HepG2 (cell line): Measurements from ENCODE around the gene MED25. TPM values are rescaled to one million over a fixed set of nuclear protein-coding genes. Genes with fewer than 3 reads are reported as not detected.

ENCODE experiments used
- CBX5 ChIP-seq: sonication (generic); formaldehyde crosslinking; IDR thresholded peaks from 2 replicates; pipeline ENCODE4 v1.4.0; 2020; ENCODE audit warnings: missing genetic modification reagents, borderline replicate concordance
- GLI4 ChIP-seq: sonication (generic); formaldehyde crosslinking; IDR thresholded peaks from 2 replicates; pipeline ENCODE4 v1.5.1; 2020; ENCODE audit warnings: missing genetic modification reagents, mild to moderate bottlenecking, moderate library complexity, borderline replicate concordance
- GTF3A ChIP-seq: sonication (generic); formaldehyde crosslinking; conservative IDR thresholded peaks from 2 replicates; pipeline ENCODE4 v1.4.0; 2020; ENCODE audit warnings: mild to moderate bottlenecking, missing genetic modification reagents
- HDAC1 ChIP-seq: sonication (generic); formaldehyde crosslinking; IDR thresholded peaks from 2 replicates; pipeline ENCODE4 v1.5.1; 2020; ENCODE audit warnings: mild to moderate bottlenecking, missing genetic modification reagents
- HMG20A ChIP-seq: IDR thresholded peaks from 2 replicates; pipeline ENCODE4 v1.6.1; 2016; ENCODE audit warnings: borderline replicate concordance
- HNRNPH1 ChIP-seq: fragments of 200-400 bp; formaldehyde crosslinking; optimal IDR thresholded peaks from 2 replicates; pipeline ENCODE3; 2017; ENCODE audit warnings: mild to moderate bottlenecking, low read depth, low read length
- KLF15 ChIP-seq: sonication (generic); formaldehyde crosslinking; IDR thresholded peaks from 2 replicates; pipeline ENCODE4 v1.8.1; 2023; ENCODE audit warnings: borderline replicate concordance, mild to moderate bottlenecking, inconsistent platforms, missing genetic modification reagents, mixed read lengths
- MAFK ChIP-seq, 2 experiments: IDR thresholded peaks in 1 of 2; conservative IDR thresholded peaks in 1 of 2; 2 replicates each; pipeline ENCODE4 v1.6.1; 2011; ENCODE audit warnings: improper control_type of control experiment in 2 of 2, low read length in 2 of 2
- NPAS2 ChIP-seq: sonication (generic); formaldehyde crosslinking; IDR thresholded peaks from 2 replicates; pipeline ENCODE4 v1.8.0; 2022; ENCODE audit warnings: mild to moderate bottlenecking, missing genetic modification reagents, borderline replicate concordance
- NR2C2 ChIP-seq: sonication (generic); formaldehyde crosslinking; IDR thresholded peaks from 2 replicates; pipeline ENCODE4 v1.4.0; 2020; ENCODE audit warnings: missing genetic modification reagents, mild to moderate bottlenecking, moderate library complexity, borderline replicate concordance
- TCF7L2 ChIP-seq: IDR thresholded peaks from 2 replicates; pipeline ENCODE4 v1.6.1; 2011; ENCODE audit warnings: mild to moderate bottlenecking, low read depth, low read length, moderate library complexity
- YEATS4 ChIP-seq: sonication (generic); formaldehyde crosslinking; IDR thresholded peaks from 2 replicates; pipeline ENCODE4 v1.4.0; 2020; ENCODE audit warnings: missing genetic modification reagents, borderline replicate concordance
- ZFP82 ChIP-seq: sonication (generic); formaldehyde crosslinking; IDR thresholded peaks from 2 replicates; pipeline ENCODE4 v1.5.1; 2020; ENCODE audit warnings: mild to moderate bottlenecking, missing genetic modification reagents, borderline replicate concordance
- ZNF276 ChIP-seq: sonication (generic); formaldehyde crosslinking; IDR thresholded peaks from 2 replicates; pipeline ENCODE4 v1.4.0; 2020; ENCODE audit warnings: mild to moderate bottlenecking, low read depth, missing genetic modification reagents
- ZNF331 ChIP-seq: sonication (generic); formaldehyde crosslinking; IDR thresholded peaks from 2 replicates; pipeline ENCODE4 v1.4.0; 2020; ENCODE audit warnings: missing genetic modification reagents
- ZNF510 ChIP-seq: sonication (generic); formaldehyde crosslinking; IDR thresholded peaks from 2 replicates; pipeline ENCODE4 v1.4.0; 2020; ENCODE audit warnings: low read depth, mild to moderate bottlenecking, missing genetic modification reagents
- ZNF546 ChIP-seq: sonication (generic); formaldehyde crosslinking; conservative IDR thresholded peaks from 2 replicates; pipeline ENCODE4 v1.8.1; 2023; ENCODE audit warnings: mild to moderate bottlenecking, missing genetic modification reagents
- ZSCAN30 ChIP-seq: sonication (generic); formaldehyde crosslinking; IDR thresholded peaks from 2 replicates; pipeline ENCODE4 v1.5.0; 2020; ENCODE audit warnings: mild to moderate bottlenecking, missing genetic modification reagents
- ZZZ3 ChIP-seq: sonication (generic); formaldehyde crosslinking; IDR thresholded peaks from 2 replicates; pipeline ENCODE4 v1.4.0; 2020; ENCODE audit warnings: missing genetic modification reagents, mild to moderate bottlenecking, borderline replicate concordance
- polyA plus RNA-seq, 8 experiments: library from polyadenylated mRNA; depleted of rRNA in 3 of 8; stranded (reverse) in 7 of 8; unstranded in 1 of 8; fragments of >200 nt; fragmentation: Illumina TruSeq in 4 of 8; extraction: Trizol in 4 of 8; gene quantifications; 2 replicates each; pipeline versions ENCODE4 v1.2.1 to v1.2.3, GENCODE V29; 2011 to 2016; ENCODE audit warnings: low read depth in 4 of 8, missing spikeins in 1 of 8, mixed read lengths in 1 of 8; ENCODE audit not compliant: insufficient read depth in 1 of 8
- total RNA-seq, 5 experiments: library from RNA; depleted of rRNA; stranded (reverse); fragments of >200 nt; fragmentation: Illumina TruSeq; extraction: Trizol; gene quantifications; 2 replicates each; pipeline ENCODE4 v1.2.3, GENCODE V29; 2016; ENCODE audit warnings: low read depth in 1 of 5
- TF ChIP-seq, protein P1 (sequence below): sonication (generic); formaldehyde crosslinking; IDR thresholded peaks from 2 replicates; pipeline ENCODE4 v1.4.0; 2020; ENCODE audit warnings: missing genetic modification reagents
- TF ChIP-seq, protein P2 (sequence below): sonication (generic); formaldehyde crosslinking; IDR thresholded peaks from 2 replicates; pipeline ENCODE4 v1.5.1; 2020; ENCODE audit warnings: missing genetic modification reagents, mild to moderate bottlenecking, borderline replicate concordance
- TF ChIP-seq, protein P3 (sequence below): sonication (generic); formaldehyde crosslinking; IDR thresholded peaks from 2 replicates; pipeline ENCODE4 v1.5.1; 2020; ENCODE audit warnings: mild to moderate bottlenecking, missing genetic modification reagents, borderline replicate concordance

MED25 gene
- total and polyA plus RNA-seq, 2 of the 13 experiments (the other 11 are each of a cell fraction or from before 2014, with no cell fraction given): 11.1 to 15.1 TPM

GRCh38 chr19:49869484-49870308 is 51.6 kb downstream of the MED25 start (continued):
- TF ChIP-seq NPAS2 (CRISPR knock-in tag) (no peak), TCF7L2 (no peak), CBX5 (0 out of 2 replicates have a peak, but pooled peaks have one; percentile 24), NR2C2 (CRISPR knock-in tag) (peak; percentile 27; the same call in 1 of the 2 replicates), ZNF331 (CRISPR knock-in tag) (no peak), ZSCAN30 (CRISPR knock-in tag) (no peak), YEATS4 (CRISPR knock-in tag) (peak; percentile 62; the same call in 1 of the 2 replicates), GTF3A (CRISPR knock-in tag) (no peak), MAFK (conservative IDR thresholded peaks at IDR 0.05 in 1 of 2, IDR thresholded peaks at IDR 0.05 in 1 of 2; ENCODE audit: low read length in 2 of 2) (no peak), ZFP82 (CRISPR knock-in tag) (0 out of 2 replicates have a peak, but pooled peaks have one; percentile 41), KLF15 (CRISPR knock-in tag) (peak; percentile 65; the same call in 1 of the 2 replicates), GLI4 (CRISPR knock-in tag) (no peak), ZNF546 (CRISPR knock-in tag) (no peak), ZZZ3 (CRISPR knock-in tag) (no peak), HMG20A (CRISPR knock-in tag) (no peak), ZNF510 (CRISPR knock-in tag) (no peak), ZNF276 (peak; percentile 46; the same call in 1 of the 2 replicates), HDAC1 (CRISPR knock-in tag) (peak; percentile 21; the same call in 1 of the 2 replicates), HNRNPH1 (no peak)
- TF ChIP-seq, protein P1, sequence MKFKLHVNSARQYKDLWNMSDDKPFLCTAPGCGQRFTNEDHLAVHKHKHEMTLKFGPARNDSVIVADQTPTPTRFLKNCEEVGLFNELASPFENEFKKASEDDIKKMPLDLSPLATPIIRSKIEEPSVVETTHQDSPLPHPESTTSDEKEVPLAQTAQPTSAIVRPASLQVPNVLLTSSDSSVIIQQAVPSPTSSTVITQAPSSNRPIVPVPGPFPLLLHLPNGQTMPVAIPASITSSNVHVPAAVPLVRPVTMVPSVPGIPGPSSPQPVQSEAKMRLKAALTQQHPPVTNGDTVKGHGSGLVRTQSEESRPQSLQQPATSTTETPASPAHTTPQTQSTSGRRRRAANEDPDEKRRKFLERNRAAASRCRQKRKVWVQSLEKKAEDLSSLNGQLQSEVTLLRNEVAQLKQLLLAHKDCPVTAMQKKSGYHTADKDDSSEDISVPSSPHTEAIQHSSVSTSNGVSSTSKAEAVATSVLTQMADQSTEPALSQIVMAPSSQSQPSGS: 0 out of 2 replicates have a peak, but pooled peaks have one; percentile 28
- TF ChIP-seq, protein P2, sequence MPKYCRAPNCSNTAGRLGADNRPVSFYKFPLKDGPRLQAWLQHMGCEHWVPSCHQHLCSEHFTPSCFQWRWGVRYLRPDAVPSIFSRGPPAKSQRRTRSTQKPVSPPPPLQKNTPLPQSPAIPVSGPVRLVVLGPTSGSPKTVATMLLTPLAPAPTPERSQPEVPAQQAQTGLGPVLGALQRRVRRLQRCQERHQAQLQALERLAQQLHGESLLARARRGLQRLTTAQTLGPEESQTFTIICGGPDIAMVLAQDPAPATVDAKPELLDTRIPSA: 0 out of 2 replicates have a peak, but pooled peaks have one; percentile 46
- TF ChIP-seq, protein P3, sequence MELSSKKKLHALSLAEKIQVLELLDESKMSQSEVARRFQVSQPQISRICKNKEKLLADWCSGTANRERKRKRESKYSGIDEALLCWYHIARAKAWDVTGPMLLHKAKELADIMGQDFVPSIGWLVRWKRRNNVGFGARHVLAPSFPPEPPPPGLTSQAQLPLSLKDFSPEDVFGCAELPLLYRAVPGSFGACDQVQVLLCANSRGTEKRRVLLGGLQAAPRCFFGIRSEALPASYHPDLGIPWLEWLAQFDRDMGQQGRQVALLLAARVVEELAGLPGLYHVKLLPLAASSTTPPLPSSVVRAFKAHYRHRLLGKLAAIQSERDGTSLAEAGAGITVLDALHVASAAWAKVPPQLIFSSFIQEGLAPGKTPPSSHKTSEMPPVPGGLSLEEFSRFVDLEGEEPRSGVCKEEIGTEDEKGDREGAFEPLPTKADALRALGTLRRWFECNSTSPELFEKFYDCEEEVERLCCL (CRISPR knock-in tag): no peak
